ENCODE measurements around the gene NOVA2.

The NOVA2 gene

DNA sequence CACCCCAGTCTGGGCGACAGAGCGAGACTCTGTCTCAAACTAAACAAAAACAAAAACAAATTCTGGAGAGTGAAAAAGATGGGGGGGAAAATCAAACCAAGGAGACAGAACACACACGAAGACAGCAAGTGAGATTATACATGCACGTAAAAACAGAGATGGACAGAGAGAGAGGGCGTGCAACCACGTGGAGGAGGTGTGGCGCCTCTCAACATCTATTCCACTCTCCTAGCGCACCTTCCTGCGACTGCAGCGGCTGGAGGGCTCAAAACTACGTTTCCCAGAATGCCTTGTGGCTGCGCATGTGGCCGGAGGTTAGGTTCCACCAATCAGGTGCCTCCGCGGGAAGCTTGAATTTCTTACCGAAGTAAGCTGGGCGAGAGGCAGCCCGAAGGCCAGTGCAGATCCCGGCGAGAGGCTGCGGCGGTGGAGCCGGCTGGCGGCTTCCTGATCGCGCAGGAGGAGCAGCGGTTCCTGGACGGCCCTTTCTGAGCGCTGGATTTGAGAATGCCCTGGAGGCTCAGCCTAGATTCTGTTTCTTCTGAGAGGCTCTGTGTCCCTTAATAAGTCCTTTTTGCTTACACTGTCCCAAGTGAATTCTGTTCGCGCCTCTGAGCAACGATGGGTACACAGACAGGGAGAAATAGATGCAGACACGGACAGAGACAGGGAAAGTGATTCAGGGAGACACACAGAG, 46.0 kb downstream of the NOVA2 start:
- peak; percentile 71 to 81 for DNase-seq (ENCODE audit: low read depth in 1 of 2, low spot score in 1 of 2)

DNA sequence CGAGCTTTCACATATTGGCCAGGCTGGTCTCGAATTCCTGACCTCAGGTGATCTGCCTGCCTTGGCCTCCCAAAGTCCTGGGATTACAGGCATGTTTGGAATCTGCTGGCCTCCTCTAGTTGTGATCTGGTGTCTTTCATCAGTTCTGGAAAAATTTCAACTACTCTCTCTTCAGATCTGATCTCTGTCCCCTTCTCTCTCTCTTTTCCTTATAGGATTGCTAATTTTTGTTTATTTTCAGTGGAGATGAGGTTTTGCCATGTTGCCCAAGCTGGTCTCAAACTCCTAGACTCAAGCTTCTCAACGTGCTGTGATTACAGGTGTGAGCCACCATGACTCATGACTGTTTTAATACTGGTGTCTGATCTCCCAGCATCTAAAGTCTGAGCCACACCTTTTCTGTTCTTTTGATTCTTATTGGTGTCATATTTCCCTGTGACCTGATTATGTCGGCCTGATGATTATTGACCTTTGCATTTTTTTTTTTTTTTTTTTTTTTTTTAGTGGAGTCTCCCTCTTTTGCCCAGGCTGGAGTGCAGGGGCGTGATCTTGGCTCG, 48.7 kb downstream of the NOVA2 start:
- no peak for DNase-seq (ENCODE audit: low read depth in 1 of 2, low spot score in 1 of 2)

DNA sequence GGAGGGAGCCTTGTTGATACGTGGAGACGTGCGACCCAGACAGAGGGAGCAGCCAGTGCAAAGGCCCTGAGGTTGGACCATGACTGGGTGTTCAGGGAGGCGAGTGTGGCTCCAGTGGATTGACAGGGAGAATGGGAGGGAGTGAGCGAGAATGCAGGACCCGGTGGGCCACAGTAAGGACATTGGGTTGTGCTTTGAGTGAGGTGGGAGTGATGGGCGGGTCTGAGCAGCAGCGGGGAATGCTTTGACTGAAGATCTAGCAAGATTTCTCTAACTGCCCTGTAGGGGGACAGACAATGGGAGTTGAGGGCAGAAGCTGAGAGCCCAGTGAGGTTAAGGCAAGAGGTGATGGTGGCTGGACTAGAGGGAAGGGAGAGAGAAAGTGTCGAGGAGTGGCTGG, 51.4 kb downstream of the NOVA2 start:
- DNase-seq (ENCODE audit: low read depth in 1 of 2, low spot score in 1 of 2): no peak

DNA sequence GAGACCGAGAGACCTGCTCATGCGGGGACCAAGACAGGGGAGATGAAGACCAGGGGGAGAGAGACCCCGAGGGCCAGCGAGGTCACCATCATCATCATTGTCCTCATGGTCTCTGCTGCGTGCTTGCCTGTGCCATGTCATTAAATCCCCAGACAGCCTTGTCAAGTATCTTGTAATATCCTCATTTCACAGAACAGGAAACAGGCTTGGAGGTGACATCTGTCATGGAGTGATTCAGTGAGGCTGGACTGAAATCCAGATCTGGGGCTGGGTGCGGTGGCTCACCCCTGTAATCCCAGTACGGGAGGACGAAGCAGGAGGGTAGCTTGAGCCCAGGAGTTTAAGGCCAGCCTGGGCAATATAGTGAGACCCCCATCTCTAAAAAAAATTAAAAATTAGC, 53.2 kb downstream of the NOVA2 start:
- no peak for DNase-seq (ENCODE audit: low read depth in 1 of 2, low spot score in 1 of 2)

DNA sequence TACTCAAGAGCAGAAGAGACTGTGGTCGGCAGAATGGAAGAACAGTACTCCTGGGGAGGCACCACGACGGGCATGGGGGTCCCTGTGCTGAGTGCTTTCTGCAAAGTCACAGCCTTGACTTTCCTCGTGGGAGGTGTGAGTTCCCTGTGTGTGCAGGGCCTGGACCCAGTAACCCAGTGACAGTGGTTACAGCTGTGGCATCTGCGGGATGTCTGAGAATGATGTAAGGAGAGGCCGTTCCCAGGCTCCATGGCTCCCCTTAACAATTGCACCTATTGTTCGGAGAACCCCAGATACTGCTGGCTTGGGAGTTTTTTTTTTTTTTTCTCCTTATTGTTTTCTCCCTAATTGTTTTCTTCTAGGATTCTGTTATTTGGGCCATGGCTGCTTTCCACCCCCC, 54.0 kb downstream of the NOVA2 start:
- DNase-seq (ENCODE audit: low read depth in 1 of 2, low spot score in 1 of 2): no peak

DNA sequence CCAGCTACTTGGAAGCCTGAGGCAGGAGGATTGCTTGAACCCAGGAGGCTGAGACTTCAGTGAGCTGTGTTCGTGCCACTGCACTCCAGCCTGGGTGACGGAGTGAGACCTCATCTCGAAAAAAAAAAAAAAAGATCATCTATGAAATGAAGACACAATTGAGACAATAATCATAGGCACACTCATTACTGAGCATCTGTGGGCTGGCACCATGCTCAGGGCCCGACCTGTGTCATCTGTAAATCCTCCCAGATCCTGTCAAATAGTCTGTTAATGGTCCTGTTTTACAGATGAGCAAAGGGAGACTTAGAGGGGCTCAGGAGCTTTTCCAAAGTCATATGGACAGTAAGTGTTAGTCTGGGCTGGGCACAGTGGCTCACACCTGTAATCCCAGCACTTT, 54.9 kb downstream of the NOVA2 start:
- DNase-seq (ENCODE audit: low read depth in 1 of 2, low spot score in 1 of 2): no peak

DNA sequence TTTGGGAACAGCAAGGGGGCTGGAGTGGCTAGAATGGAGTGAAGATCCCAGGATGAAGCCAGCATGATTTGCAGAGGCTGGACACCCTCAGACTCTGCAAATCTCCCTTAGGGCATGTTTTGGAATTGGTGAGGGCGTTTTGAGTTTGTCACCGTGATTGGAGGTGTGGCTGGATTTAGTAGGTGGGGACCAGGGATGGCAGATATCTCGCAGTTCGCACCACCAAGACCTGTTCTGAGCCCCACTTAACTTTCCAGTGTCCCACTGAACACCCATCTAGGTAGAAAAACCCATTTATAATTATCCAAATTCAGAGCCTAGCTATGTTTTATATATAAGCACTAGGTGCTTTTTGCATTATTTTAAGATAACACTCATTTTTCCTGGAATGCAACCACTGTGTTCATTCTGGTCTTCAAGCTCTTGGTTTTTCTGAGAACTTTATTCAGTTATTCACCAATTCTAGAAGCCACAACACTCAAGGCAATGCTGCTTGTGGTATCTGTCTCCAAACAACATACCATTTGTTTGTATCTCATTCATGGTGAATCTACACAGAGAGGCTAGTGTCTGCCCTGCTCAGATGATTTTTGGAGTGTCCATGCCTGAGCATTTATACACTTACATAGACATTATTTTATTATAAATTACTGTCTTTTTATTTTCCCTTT, 56.1 kb downstream of the NOVA2 start:
- DNase-seq (ENCODE audit: low read depth in 1 of 2, low spot score in 1 of 2): no peak

DNA sequence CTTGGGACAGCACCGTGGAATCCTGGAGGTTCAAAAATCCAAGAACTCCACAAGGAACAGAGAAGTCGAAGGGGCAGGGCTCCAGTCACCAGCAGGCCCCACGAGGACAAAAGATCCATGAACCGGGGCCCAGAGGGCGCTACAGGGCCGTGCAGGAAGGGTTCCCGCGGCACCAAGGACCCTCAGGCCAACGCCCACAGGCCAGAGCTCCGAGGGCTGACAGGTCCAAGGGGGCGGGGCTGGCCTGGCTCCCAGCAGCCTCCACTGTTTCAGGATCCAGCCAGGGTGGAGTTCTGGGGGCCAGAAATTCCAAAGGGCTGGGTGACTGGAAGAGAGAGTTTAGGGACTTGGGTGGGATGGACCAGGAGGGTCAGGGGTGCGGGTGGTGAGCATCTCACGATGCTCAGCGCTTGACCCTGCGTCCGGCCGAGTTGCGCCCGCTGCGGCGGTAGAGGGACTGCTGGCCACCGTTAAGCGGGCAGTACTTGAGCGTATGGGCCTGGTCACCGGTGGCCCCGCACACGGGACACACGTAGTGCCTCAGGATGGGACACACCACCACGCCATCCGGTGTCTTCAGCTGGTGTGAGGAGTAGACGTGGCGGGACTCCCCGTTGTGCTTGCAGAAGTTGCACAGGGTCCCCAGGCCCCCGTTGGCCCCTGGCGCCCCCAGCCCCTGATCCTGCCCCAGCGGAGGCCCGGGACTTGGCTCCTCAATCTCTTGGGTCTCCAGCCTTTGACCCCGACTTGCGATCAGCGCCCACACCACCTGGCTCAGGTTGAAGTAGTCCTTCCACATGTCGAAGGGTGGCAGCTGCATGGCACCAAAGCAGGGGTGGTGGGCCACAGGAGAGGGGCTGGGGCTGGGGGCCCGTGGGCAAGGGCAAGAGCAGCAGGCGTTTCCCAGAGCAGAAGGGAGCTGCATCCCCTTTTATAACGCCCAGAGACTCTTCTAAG, 59.5 kb downstream of the NOVA2 start, which contains the start of gene NANOS2:
Gene NANOS2, minus strand, starts transcription at position 905 of the 957 bp plus-strand sequence. Its CDS starts 85 bp downstream, at position 820.
- no peak for DNase-seq (ENCODE audit: low read depth in 1 of 2, low spot score in 1 of 2)

DNA sequence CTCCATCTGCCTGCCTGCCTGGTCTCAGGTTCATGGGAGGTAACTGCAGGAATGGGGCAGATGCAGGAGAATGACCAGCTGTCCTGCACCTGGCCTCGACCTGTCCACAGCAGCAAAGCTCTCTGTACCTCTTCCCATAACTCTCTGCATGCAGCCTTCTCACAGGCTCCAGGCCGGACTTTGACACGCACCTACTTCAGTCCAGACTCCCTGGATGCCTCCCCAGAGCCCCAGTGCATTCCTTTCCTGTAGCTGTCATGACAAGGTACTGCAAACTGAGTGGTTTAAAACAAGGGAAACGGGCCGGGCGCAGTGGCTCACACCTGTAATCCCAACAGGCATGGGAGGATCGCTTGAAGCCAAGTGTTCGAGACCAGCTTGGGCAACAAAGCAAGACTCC, 62.4 kb downstream of the NOVA2 start:
- DNase-seq (ENCODE audit: low read depth in 1 of 2, low spot score in 1 of 2): no peak

DNA sequence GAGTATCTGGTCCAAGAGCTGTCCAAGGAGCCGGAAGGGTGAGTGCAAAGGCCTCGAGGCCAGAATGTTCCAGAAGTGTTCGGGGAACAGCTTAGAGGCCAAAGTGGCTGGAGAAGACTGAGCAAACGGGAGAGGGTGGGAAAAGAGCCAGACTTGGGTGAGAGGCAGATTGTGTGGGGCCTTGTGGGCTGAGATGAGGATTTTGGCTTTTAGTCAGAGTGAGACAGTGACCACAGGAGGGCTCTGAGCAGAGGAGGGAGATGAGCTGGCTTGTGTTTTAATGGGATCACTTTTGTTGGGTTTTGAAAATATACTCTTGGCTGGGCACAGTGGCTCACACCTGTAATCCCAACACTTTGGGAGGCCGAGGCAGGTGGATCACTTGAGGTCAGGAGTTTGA, 64.7 kb downstream of the NOVA2 start:
- DNase-seq (ENCODE audit: low read depth in 1 of 2, low spot score in 1 of 2): no peak

DNA sequence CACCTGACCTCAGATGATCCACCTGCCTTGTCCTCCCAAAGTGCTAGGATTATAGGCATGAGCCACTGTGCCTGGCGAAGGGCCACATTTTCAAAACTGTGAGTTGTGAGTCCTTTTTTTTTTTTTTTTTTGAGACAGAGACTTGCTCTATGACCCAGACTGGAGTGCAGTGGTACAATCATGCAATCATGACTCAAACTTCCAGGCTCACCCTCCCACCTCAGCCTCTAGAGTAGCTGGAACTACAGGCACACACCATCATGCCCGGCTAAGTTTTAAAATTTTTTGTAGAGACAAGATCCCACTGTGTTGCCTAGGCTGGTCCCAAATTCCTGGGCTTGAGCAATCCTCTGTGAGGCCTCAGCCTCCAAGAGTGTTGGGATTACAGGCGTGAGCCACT, 67.4 kb downstream of the NOVA2 start:
- no peak for DNase-seq (ENCODE audit: low read depth in 1 of 2, low spot score in 1 of 2)

DNA sequence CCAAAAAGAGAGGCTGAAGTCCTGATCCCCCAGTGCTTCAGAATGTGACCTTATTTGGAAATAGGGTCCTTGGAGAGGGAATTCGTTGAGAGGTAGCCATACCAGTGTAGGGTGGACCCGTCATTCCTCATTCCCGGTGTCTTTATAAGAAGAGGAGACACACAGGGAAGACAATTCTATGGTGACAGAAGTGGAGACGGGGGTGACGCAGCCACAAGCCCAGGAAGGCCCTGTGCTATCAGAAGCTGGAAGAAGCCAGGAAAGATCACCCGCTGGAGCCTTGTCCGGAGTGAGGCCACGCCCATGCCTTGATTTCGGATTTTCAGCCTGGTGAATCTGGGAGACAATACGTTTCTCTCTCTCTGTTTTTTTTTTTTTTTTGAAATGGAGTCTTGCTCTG, 68.7 kb downstream of the NOVA2 start:
- no peak for DNase-seq (ENCODE audit: low read depth in 1 of 2, low spot score in 1 of 2)

DNA sequence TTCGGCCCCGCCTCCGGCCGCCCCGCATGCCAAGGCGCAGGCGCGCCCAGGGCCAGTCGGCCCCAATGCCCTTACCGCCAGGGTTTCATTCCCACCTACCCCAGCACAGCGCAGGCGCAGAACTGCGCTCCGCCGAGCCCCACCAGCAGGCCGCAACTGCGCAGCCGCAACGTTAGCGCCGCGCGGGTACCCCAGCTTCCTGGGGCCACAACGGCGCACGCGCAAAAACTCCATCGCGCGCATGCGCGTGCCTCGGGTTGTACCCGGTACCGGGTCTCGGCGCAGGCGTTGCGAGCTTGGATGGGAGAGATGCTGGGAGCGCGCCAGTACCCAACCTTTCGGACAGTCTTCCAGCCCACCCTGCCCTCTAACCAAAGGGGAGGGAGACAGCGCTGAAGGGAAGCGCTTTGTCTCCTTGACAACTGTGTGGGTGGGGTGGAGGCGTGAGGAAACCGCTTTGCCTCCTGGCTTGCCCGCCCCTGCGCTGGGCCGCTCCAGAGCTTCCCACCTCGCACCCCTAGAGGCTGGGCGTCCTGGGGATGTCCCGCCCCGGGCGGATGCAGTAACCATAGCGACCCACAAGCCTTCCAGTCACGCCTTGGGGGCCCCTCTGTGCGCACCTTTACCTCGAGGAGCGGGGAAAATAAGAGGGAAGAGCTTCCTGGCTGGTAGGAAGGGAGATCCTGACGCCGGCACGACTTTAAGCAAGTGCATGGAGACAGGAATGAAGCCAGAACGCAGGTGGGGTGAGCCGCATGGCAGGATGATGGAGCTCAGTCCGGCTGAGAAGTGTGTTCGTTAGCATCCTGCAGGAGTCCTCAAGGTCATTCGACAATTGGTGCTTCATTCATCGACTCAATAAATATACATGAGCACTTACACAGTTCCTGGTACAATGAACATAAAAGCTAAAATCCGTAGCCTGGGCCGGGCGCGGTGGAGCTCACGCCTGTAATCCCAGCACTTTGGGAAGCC, 70.7 kb downstream of the NOVA2 start:
- DNase-seq (ENCODE audit: low read depth in 1 of 2, low spot score in 1 of 2): peak; percentile 99

DNA sequence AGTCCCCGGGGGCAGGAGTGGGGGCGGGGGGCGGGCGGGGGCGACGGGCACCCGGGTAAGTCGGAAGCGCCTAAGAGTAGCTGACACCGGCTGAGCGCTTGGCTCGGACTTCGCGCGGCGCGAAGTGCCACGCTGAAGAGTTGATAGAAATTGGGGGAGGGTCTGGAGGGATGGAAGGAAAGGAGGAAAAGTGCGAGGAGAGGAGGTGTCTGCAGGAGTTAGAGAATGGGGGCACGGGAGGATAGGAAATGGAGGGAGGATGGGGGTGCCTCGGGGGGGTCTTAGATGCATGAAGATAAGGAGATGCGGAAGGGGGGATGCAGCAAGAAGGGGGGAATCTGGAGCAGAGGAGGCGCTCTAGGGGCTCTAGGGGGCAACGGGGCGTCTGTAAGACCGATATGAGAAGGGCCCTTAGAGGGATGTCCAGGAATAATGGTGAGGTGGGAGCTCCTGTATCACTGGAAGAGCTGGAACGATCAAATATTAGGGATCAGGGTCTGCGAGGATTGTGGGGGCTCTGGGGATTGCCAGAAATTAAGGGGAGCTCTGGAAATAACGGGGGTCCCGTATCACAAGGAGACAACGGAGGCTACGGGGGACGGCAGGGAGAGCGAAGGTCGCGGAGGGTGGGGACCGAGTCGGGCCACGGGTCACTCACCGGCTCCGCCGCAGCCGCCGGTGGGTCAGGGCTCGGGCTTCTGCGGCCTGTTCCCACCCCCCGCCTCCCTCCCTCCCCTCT, 71.6 kb downstream of the NOVA2 start, which contains the start of gene MYPOP:
Gene MYPOP, minus strand, starts transcription at position 702 of the 739 bp plus-strand sequence. CDS start 840 bp downstream, outside the sequence.
- DNase-seq (ENCODE audit: low read depth in 1 of 2, low spot score in 1 of 2): peak in 1 of 2 donors; percentile 20

DNA sequence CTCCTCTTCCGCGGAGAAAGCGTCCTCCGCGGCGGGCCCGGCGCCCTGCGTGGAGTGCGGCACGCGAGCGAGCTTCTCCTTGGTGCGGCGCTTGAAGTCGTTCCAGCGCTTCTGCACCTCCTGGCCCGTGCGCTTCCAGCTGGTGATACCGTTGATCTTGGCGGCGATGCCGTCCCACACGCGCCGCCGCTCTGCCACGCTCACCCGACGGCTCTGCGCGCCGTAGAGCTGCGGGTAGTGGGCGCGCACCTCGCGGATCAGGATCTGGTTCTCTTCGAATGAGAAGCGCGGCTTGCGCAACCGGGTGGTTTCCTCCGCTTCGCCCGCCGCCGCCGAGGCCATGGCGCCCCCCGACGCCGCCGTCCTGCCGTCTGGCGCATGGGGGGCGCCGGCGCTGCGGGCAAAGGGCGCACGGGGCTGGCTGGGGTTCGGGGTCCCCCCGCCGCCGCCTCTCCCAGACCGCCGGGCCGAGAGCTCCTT, 72.2 kb downstream of the NOVA2 start:
- DNase-seq (ENCODE audit: low read depth in 1 of 2, low spot score in 1 of 2): no peak

DNA sequence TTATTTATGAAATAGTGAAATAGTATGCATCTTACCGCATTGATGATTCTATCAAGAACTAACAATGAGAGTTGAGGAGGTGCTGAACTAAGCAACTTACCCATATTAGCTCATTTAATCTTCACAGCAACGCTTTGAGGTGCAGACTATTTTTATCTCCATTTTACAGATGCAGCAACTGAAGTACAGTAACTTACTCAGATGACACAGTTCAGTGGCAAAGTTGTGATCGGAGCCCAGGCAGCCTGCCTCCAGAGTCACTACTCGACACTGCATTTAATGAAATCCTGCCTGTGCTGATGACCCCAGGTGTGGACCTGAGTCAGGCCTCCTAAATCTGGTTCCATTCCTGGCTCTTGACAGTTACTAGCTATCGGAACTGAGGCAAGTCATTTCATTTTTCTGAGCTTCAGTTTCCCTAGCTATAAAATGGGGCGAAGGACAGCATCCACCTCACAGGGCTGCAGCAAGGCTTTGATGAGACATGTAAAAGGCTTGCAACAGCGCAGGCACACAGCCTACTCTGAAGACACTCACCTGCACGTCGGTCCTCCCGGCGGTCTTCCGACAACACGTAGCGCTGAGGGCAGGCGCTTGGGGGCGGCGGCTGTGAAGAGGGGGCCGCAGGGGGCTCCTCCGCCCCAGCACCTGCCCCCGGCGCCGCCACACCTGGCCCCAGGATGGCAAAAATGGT, 72.8 kb downstream of the NOVA2 start:
- DNase-seq (ENCODE audit: low read depth in 1 of 2, low spot score in 1 of 2): no peak

DNA sequence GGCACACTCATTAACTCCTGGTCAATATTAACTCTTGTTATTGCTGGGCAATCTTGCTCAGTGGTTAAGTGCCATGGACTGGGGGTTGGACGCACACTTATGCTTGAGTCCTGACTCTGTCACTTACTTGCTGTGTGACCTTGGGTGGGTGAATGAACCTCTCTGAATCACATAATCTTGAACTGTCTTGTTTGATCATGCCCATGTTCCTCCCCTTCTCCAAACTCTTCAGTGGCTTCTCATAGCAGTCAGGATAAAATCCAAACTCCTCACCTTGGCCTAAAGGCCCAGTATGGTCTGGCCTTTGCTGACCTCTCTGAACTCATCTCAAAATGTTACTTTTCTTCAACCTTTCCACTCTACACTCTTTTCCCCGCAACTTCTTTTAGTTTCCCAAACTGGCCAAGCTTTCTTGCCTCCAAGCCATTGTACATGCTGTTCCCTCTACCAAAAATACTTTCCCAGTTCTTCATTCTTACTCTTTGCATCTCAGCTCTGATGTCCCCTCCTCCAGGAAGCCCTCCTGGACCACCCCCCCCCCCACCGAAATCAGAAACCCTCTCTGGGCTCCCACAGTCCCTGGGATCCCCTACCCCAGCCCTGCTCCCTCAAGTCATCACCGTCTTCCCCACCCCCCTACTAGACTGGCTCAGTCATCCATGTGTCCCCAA, 73.6 kb downstream of the NOVA2 start:
- DNase-seq (ENCODE audit: low read depth in 1 of 2, low spot score in 1 of 2): no peak

DNA sequence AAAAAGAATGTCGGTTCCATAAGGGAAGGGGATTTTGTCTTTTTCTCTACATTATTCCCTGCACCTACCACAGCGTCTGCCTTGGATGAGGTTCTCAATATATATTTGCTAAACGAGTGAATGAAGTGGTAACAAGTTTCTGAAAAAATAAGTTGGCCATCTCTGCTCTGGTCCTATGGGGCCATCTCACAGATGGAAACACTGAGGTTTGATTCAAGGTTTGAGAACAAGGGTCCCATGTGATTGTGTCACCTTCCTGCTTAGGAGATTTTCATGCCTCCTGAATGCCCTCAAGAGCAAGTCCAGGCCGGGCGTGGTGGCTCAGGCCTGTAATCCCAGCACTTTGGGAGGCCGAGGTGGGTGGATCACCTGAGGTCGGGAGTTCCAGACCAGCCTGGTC, 74.4 kb downstream of the NOVA2 start:
- DNase-seq (ENCODE audit: low read depth in 1 of 2, low spot score in 1 of 2): no peak

Data from activated CD4-positive, alpha-beta T cell treated with anti-CD3 and anti-CD28 coated beads, Interleukin-2, amount 50 U/mL, for 24 hours (primary cell).